K562 (cell line): Measurements from ENCODE around the gene ARHGEF7. TPM values are rescaled to one million over a fixed set of nuclear protein-coding genes. Genes with fewer than 3 reads are reported as not detected.

Experiments used
- ATAC-seq: fragments of 200-7000 bp; cut with Tn5 transposase; 3 replicates; pipeline ENCODE4 v1.9.1; 2020; ENCODE audit warnings: moderate library complexity
- BruUV-seq: library from RNA; stranded (reverse); fragments of 400-500 nt; replicated peaks from 2 replicates; lab custom pipeline; 2021; lab: Mats Ljungman, UMichigan
- CTCF ChIA-PET: fragments of 300-600 bp; formaldehyde crosslinking; extraction: SDS; loops from one replicate; lab custom pipeline; 2021; ENCODE audit warnings: low intra/inter-chr PET ratio; lab: Yijun Ruan, JAX
- POLR2A ChIA-PET: fragments of 300-600, 350-650 bp; sonication (Branson Sonifier 250); formaldehyde crosslinking; extraction: SDS; loops from one replicate; lab custom pipeline; 2021; ENCODE audit warnings: antibody characterized with exemption, inconsistent platforms; lab: Yijun Ruan, JAX
- DNase-seq, 4 experiments: peaks; one replicate each; pipeline versions ENCODE4 v3.0.0 to v3.0.0-alpha.2; 2011 to 2018; ENCODE audit warnings: low spot score in 3 of 4, mixed read lengths in 3 of 4; ENCODE audit errors: extremely low read depth in 1 of 4
- FAIRE-seq: peaks from 2 replicates; lab custom pipeline; 2011; peaks lifted over from hg19 to GRCh38; lab: Jason Lieb, UNC
- H2AFZ ChIP-seq: 2 replicates; pipeline ENCODE4 v1.6.0; 2011; ENCODE audit warnings: low read depth, low read length, control low read depth, inconsistent platforms
- H3K27ac ChIP-seq: fragments of 200-600 bp; 3 replicates; pipeline ENCODE4 v1.8.0; 2011; ENCODE audit warnings: low read depth, mild to moderate bottlenecking, control low read depth, inconsistent platforms, low read length, moderate library complexity, mixed read lengths; ENCODE audit errors: extremely low read depth
- H3K27me3 ChIP-seq, 2 experiments: fragments of 300-600 bp in 1 of 2; 2 replicates in 1 of 2; 3 replicates in 1 of 2; pipeline versions ENCODE4 v1.6.0 to v1.8.0; 2011; ENCODE audit warnings: inconsistent platforms in 2 of 2, low read length in 2 of 2, mild to moderate bottlenecking in 1 of 2, mixed read lengths in 1 of 2, moderate library complexity in 1 of 2; ENCODE audit not compliant: control insufficient read depth in 2 of 2, insufficient read depth in 2 of 2
- H3K36me3 ChIP-seq: fragments of 300-600 bp; 3 replicates; pipeline ENCODE4 v1.8.0; 2011; ENCODE audit warnings: mild to moderate bottlenecking, low read length, inconsistent platforms; ENCODE audit not compliant: control insufficient read depth, insufficient read depth
- H3K4me1 ChIP-seq, 2 experiments: fragments of 200-600 bp in 1 of 2; replicated peaks in 1 of 2; 2 replicates in 1 of 2; 3 replicates in 1 of 2; pipeline versions ENCODE4 v1.5.1 to v1.8.0; 2011; ENCODE audit warnings: inconsistent platforms in 2 of 2, low read length in 2 of 2, mild to moderate bottlenecking in 1 of 2, mixed read lengths in 1 of 2, moderate library complexity in 1 of 2; ENCODE audit not compliant: control insufficient read depth in 2 of 2, insufficient read depth in 2 of 2
- H3K4me2 ChIP-seq: 2 replicates; pipeline ENCODE4 v1.6.1; 2011; ENCODE audit warnings: low read length, control low read depth, inconsistent platforms, mixed read lengths; ENCODE audit not compliant: insufficient read depth
- H3K4me3 ChIP-seq: fragments of 200-600 bp; sonication (generic), shearing (Covaris generic); 2 replicates; pipeline ENCODE4 v1.5.1; 2016; ENCODE audit warnings: control low read depth, inconsistent platforms
- H3K79me2 ChIP-seq: fragments of 200-600 bp; 3 replicates; pipeline ENCODE4 v1.8.0; 2011; ENCODE audit warnings: low read length, inconsistent platforms; ENCODE audit not compliant: control insufficient read depth, insufficient read depth
- H3K9ac ChIP-seq, 2 experiments: 2 replicates each; pipeline versions ENCODE4 v1.6.0 to v1.6.1; 2011; ENCODE audit warnings: low read depth in 2 of 2, low read length in 2 of 2, control low read depth in 1 of 2, inconsistent platforms in 1 of 2, mild to moderate bottlenecking in 1 of 2, mixed read lengths in 1 of 2; ENCODE audit not compliant: insufficient read depth in 1 of 2
- H3K9me1 ChIP-seq: one replicate; pipeline ENCODE4 v1.6.0; 2011; ENCODE audit warnings: inconsistent platforms, mild to moderate bottlenecking, low read length, moderate library complexity; ENCODE audit not compliant: control insufficient read depth, insufficient read depth
- H3K9me3 ChIP-seq: replicated peaks from 2 replicates; pipeline ENCODE4 v1.5.1; 2011; ENCODE audit warnings: low read depth, low read length, inconsistent platforms; ENCODE audit not compliant: control insufficient read depth, insufficient read depth
- H4K20me1 ChIP-seq: replicated peaks from 2 replicates; pipeline ENCODE4 v1.6.1; 2011; ENCODE audit warnings: low read length, inconsistent platforms, mixed read lengths; ENCODE audit not compliant: control insufficient read depth, insufficient read depth
- ILF3 ChIP-seq: fragments of 450-650 bp; IDR thresholded peaks from 2 replicates; pipeline ENCODE4 v1.6.1; 2018; ENCODE audit warnings: antibody characterized with exemption, mild to moderate bottlenecking, moderate library complexity, borderline replicate concordance
- PRDM10 ChIP-seq: fragments of 450-650 bp; IDR thresholded peaks from 2 replicates; pipeline ENCODE4 v1.6.1; 2018; ENCODE audit not compliant: partially characterized antibody
- WGBS: fragments of 100-300 bp; shearing (Covaris generic); methylation state at CpG from one replicate; pipeline ENCODE4 v1.1.6; 2016; ENCODE audit warnings: low coverage, mixed read lengths; ENCODE audit not compliant: insufficient coverage; ENCODE audit errors: missing lambda C conversion rate; 5-methylcytosine and 5-hydroxymethylcytosine counted together
- in situ Hi-C: fragments of 300-500 bp; cut with MboI; formaldehyde crosslinking; loops from 4 replicates; pipeline ENCODE4 v1.15.0; 2018; ENCODE audit warnings: inconsistent platforms, mixed read lengths
- intact Hi-C: fragments of 100-400 bp; cut with micrococcal nuclease; formaldehyde crosslinking; loops from 2 replicates; pipeline ENCODE4 v1.14.2; 2022
- polyA plus RNA-seq, 8 experiments: library from polyadenylated mRNA; depleted of rRNA in 4 of 8; stranded (reverse) in 5 of 8; unstranded in 3 of 8; fragments of >200 nt; fragmentation: Nextera tagmentation in 2 of 8; fragmentation: Illumina TruSeq in 1 of 8; extraction: Ambion mirVana in 2 of 8; extraction: Trizol in 1 of 8; gene quantifications; 2 replicates each; pipeline versions ENCODE4 v1.2.1 to v1.2.3, GENCODE V29; 2011 to 2014; ENCODE audit warnings: inconsistent platforms in 1 of 8, missing spikeins in 1 of 8
- total RNA-seq, 7 experiments: library from RNA; depleted of rRNA in 6 of 7; stranded (reverse); fragments of >200 nt in 6 of 7; fragmentation: Illumina TruSeq in 2 of 7; extraction: Trizol in 2 of 7; gene quantifications; 2 replicates each; pipeline versions ENCODE4 v1.2.1 to v1.2.3, GENCODE V29; 2011 to 2021; ENCODE audit warnings: low replicate concordance in 1 of 7

The ARHGEF7 gene
- total and polyA plus RNA-seq, 9 of the 15 experiments (the other 6 are each of a cell fraction or from before 2014, with no cell fraction given): 2.1 to 26.8 (median 17.5) TPM

DNA sequence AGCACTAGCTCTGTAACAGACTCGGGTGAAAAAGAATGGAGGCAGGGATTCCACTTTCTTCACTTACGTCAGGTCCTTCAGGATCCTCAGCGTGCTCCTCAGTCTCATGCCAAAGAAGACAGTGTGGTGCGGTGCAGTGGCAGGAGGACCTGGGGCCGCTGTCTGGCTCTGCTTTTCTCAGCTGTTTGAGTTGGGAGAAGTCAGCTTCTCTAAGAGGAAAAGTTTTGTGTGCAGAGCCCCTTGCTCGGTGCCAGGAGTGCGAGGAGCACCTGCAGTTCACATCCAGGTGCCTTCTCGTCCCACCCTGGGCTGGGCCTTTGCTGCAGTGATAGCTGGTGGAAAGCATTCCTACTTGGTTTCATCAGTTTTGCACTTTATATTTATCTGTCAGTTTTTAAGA lies 127.5 kb downstream of the ARHGEF7 start:
- Histone ChIP-seq H3K36me3 (peaks cover 22% of the 10 kb centered on the region; the same call in 2 of the 3 replicates), H3K27ac (no peak overlapping the region), H3K4me3 (no peak overlapping the region), H3K4me2 (no peak overlapping the region), H4K20me1 (no peaks in the 10 kb centered on the region), H3K4me1 (no peaks in the 10 kb centered on the region), H3K27me3 (no peaks in the 10 kb centered on the region), H2AFZ (no peak overlapping the region), H3K9ac (no peak overlapping the region), H3K79me2 (no peaks in the 10 kb centered on the region), H3K9me3 (no peaks in the 10 kb centered on the region), H3K9me1 (no peaks in the 10 kb centered on the region)
- no peak for DNase-seq
- ChIA-PET CTCF (no interaction called here), POLR2A (no interaction called here)
- 95% methylated on average over 8 of the region's 8 CpGs for WGBS
- TF ChIP-seq PRDM10: no peak
- TF ChIP-seq ILF3: no peak
- intact Hi-C loops: no loop called here
- no peak for ATAC-seq
- in situ Hi-C loops: no loop called here
- BruUV-seq: no TSS peak
- FAIRE-seq: no peak
